ENCODE results near the gene CES4A.
"Not testable (repeated sequence)": the region's sequence is repeated elsewhere in the genome, so short reads cannot be mapped to it uniquely, and the experiment has no call there.

The CES4A gene

GRCh38 chr16:67034487-67034886, 46.1 kb downstream of the CES4A start:
- TF ChIP-seq CTCF (IDR thresholded peaks at IDR 0.05; ENCODE audit: low read depth, low read length), result no peak
- no peak for DNase-seq (ENCODE audit: extremely low read depth, low read depth)

- no peak for TF ChIP-seq CTCF (IDR thresholded peaks at IDR 0.05; ENCODE audit: low read depth, low read length)
- DNase-seq (ENCODE audit: extremely low read depth, low read depth), result no peak
These were observed 47.0 kb downstream of the CES4A start for GRCh38 chr16:67035364-67035763.

- no peak for DNase-seq (ENCODE audit: extremely low read depth, low read depth)
- TF ChIP-seq CTCF (IDR thresholded peaks at IDR 0.05; ENCODE audit: low read depth, low read length), result no peak
These were observed 47.9 kb downstream of the CES4A start for GRCh38 chr16:67036323-67036741.

GRCh38 chr16:67039260-67040020, 51.1 kb downstream of the CES4A start:
- no peak for DNase-seq (ENCODE audit: extremely low read depth, low read depth)

GRCh38 chr16:67040166-67040565, 51.8 kb downstream of the CES4A start:
- no peak for DNase-seq (ENCODE audit: extremely low read depth, low read depth)
- no peak for TF ChIP-seq CTCF (IDR thresholded peaks at IDR 0.05; ENCODE audit: low read depth, low read length)

More at GRCh38 chr16:67039260-67040020, 51.1 kb downstream of the CES4A start:
- no peak for TF ChIP-seq CTCF (IDR thresholded peaks at IDR 0.05; ENCODE audit: low read depth, low read length)

- no peak for TF ChIP-seq CTCF (IDR thresholded peaks at IDR 0.05; ENCODE audit: low read depth, low read length)
- no peak for DNase-seq (ENCODE audit: extremely low read depth, low read depth)
These were observed 52.5 kb downstream of the CES4A start for GRCh38 chr16:67040906-67041305.

- not testable (repeated sequence) for DNase-seq (ENCODE audit: extremely low read depth, low read depth)
These were observed 53.1 kb downstream of the CES4A start for GRCh38 chr16:67041520-67041919.

- DNase-seq (ENCODE audit: extremely low read depth, low read depth), result no peak
- no peak for TF ChIP-seq CTCF (IDR thresholded peaks at IDR 0.05; ENCODE audit: low read depth, low read length)
These were observed 55.0 kb downstream of the CES4A start for GRCh38 chr16:67043420-67043819.

Data from AG09319 (cell line).